NCI-H460 (cell line): ENCODE data around the gene DNAH14. TPM values are rescaled to one million over a fixed set of nuclear protein-coding genes. Genes with fewer than 3 reads are reported as not detected.
"Not testable (repeated sequence)": the region's sequence is repeated elsewhere in the genome, so short reads cannot be mapped to it uniquely, and the experiment has no call there.

Experiments
- DNase-seq: peaks from one replicate; pipeline ENCODE4 v3.0.0-alpha.2; 2016; ENCODE audit warnings: low read depth; ENCODE audit errors: extremely low read depth
- total RNA-seq: library from RNA; depleted of rRNA; stranded (reverse); fragments of >200 nt; shearing (Covaris generic); gene quantifications from 2 replicates; pipeline ENCODE4 v1.2.3, GENCODE V29; 2014

The DNAH14 gene
- total RNA-seq, 1 experiment from 2014 or later: 108 TPM

GRCh38 chr1:224989615-224990014, 60.1 kb downstream of the DNAH14 start:
- DNase-seq: no peak

DNA sequence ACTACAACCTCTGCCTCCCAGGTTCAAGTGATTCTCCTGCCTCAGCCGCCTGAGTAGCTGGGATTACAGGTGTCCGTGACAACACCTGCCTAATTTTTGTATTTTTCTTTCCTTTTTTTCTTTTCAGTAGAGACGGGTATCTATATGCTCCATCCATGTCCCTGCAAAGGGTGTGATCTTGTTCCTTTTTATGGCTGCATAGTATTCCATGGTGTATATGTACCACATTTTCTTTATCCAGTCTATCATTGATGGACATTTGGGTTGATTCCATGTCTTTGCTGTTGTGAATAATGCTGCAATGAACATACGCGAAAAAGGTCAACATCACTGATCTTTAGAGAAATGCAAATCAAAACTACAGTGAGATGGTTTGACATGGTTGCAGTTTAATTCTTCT, 62.1 kb downstream of the DNAH14 start:
- not testable (repeated sequence) for DNase-seq

DNA sequence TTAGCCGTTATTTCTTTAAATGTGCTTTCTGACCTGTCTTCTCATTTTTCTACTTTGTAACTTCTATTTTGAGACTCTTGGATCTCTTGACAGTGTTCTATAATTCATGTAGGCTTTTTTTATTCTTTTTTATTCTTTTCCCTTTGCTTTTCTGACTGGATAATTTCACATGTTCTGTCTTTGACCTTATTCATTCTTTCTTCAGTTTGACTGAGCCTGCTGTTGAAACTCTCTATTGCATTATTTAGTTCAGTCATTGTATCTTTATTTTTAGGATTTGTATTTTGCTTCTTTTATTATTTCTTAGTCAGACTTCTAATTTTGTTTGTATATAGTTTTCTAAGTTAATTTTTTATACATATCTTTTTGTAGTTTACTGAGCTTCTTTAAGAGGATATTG, 66.1 kb downstream of the DNAH14 start:
- DNase-seq: no peak

- DNase-seq: no peak
Measured at GRCh38 chr1:224996266-224996665, 66.8 kb downstream of the DNAH14 start.

DNA sequence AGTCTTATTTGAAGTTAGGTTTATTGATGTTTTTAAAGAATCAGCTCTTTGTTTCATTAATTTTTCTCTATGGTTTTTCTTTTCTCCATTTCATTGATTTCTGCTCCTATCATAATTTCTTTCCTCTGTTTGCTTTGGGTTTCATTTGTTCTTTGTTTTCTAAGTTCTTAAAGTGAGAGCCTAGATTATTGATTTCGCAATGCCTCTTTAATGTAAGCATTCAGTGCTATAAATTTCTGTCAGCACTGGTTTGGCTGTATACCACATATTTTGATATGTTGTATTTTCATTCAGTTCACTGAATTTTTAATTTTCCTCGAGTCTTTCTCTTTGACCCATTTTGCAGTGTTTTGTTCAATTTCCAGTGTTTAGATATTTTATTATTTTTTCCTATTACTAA, 68.7 kb downstream of the DNAH14 start:
- DNase-seq: no peak

DNA sequence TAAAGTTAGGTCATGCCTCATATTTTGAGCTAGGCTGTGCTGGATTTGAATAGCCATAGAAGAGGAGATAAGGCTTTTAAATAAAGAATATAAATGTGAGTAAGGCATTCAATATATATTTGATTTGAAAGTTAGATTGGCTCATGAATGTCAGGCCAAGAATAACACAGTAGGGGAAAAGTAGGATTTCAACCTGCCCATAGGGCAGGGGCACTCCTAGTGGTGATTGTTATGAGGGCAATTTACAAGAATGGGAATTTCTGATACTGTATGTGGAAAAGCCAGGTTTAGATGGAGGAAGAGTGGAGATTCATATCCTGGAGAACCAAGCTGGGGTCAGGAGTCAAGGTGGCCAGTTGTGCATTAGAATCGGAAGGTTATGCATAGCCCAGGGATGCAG, 74.9 kb downstream of the DNAH14 start:
- DNase-seq: no peak

DNA sequence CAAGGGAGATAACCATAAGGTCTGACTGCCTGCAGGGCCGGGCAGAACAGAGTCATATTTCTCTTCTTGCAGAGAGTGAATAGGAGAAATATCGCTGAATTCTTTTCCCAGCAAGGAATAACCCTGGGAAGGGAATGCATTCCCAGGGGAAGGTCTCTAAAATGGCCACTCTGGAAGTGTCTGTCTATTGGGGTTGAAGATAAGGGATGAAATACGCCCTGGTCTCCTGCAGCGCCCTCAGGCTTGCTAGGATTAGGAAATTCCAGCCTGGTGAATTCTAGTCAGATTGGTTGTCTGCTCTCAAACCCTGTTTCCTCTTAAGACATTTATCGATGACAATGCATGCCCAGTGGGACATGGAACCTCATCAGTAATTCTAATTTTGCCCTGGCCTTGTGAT, 76.9 kb downstream of the DNAH14 start:
- not testable (repeated sequence) for DNase-seq

DNA sequence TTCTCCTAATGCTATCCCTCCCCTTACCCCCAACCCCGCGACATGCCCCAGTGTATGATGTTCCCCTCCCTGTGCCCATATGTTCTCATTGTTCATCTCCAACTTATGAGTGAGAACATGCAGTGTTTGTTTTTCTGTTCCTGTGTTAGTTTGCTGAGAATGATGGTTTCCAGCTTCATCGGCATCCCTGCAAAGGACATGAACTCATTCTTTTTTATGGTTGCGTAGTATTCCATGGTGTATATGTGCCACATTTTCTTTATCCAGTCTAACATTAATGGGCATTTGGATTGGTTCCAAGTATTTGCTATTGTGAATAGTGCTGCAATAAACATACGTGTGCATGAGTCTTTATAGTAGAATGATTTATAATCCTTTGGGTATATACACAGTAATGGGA, 78.6 kb downstream of the DNAH14 start:
- DNase-seq: not testable (repeated sequence)

GRCh38 chr1:225021037-225021436, 91.6 kb downstream of the DNAH14 start:
- no peak for DNase-seq

- DNase-seq: no peak
Measured at GRCh38 chr1:225026701-225027100, 97.2 kb downstream of the DNAH14 start.

DNA sequence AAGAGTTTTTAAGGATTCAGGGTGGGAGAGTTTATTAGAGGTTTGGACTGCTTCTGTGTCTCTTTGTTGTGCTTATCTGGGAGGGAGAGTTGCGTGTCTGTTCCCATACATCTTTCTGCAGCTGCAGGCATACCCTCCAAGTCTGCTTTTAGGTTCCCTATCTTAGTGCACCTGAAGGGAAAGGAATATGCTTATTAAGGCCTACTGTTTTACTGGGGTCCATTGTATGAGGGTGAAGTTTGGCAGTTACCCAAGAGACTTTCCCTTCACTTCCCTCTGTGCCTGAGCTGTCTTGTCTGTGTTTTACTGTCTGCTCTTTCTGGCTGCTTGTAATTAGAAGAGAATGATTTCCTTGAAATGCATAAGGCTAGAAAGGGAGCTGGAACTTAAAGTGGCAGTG, 107.0 kb downstream of the DNAH14 start:
- not testable (repeated sequence) for DNase-seq

- DNase-seq: no peak
Measured at GRCh38 chr1:225042263-225042662, 112.8 kb downstream of the DNAH14 start.

GRCh38 chr1:225044258-225044657, 114.8 kb downstream of the DNAH14 start:
- no peak for DNase-seq

- DNase-seq: no peak
Measured at GRCh38 chr1:225049594-225049993, 120.1 kb downstream of the DNAH14 start.

DNA sequence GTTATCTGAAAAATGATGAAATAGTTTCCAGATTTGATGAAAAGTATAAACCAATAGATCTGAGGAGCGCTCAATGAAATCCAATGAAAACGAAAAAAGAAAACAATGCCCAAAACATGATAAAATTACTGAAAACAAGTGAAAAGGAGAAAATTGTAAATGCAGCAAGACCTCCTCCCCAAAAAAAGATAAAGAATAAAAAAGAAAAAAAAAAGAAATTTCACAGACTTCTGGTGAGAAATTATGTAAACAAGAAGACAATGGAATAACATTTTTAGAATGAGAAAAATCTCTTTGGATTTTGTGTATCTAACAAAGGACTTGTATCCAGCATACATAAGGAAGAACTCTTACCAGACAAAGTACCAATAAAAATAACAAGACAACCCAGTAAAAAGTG, 134.2 kb downstream of the DNAH14 start:
- no peak for DNase-seq

GRCh38 chr1:225070972-225071371, 141.5 kb downstream of the DNAH14 start:
- DNase-seq: no peak

GRCh38 chr1:225097175-225097574, 167.7 kb downstream of the DNAH14 start:
- DNase-seq: no peak

DNA sequence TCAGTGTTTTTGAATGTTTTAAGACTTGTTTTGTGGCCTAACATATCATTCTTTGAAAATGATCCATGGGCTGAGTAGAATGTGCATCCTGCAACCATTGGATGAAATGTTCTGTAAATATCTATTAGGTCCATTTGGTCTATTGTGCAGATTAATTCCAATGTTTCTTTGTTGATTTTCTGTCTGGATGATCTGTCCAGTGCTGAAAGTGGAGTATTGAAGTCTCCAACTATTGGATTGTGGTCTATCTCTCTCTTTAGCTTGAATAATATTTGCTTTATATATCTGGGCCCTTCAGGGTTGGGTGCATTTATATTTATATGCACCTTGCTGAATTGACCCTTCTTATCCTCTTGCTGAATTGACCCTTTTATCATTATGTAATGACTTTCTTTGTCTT, 181.5 kb downstream of the DNAH14 start:
- DNase-seq: no peak

- DNase-seq: no peak
Measured at GRCh38 chr1:225113265-225113664, 183.8 kb downstream of the DNAH14 start.

- no peak for DNase-seq
Measured at GRCh38 chr1:225114354-225114990, 185.0 kb downstream of the DNAH14 start.

- DNase-seq: no peak
Measured at GRCh38 chr1:225119307-225119706, 189.8 kb downstream of the DNAH14 start.

- no peak for DNase-seq
Measured at GRCh38 chr1:225121095-225121494, 191.6 kb downstream of the DNAH14 start.

- DNase-seq: no peak
Measured at GRCh38 chr1:225131869-225132268, 202.4 kb downstream of the DNAH14 start.
